Breast epithelium (tissue), 3 donors: Measurements from ENCODE around the gene CRYBG3.

ENCODE experiments used
- CTCF ChIP-seq, 3 donors: fragments of 450-650 bp; IDR thresholded peaks; one replicate each; pipeline ENCODE4 v1.5.1; 2016 to 2017; ENCODE audit warnings: antibody characterized with exemption in 3 of 3, mild to moderate bottlenecking in 3 of 3, moderate library complexity in 3 of 3
- POLR2A ChIP-seq: fragments of 450-650 bp; IDR thresholded peaks from one replicate; pipeline ENCODE4 v1.6.1; 2016; ENCODE audit warnings: antibody characterized with exemption, mild to moderate bottlenecking, moderate library complexity
- POLR2AphosphoS5 ChIP-seq, 3 donors: sonication (generic); formaldehyde crosslinking; IDR thresholded peaks; one replicate each; pipeline ENCODE4 v1.6.1; 2017; ENCODE audit warnings: antibody characterized with exemption in 3 of 3

- TF ChIP-seq CTCF (IDR thresholded peaks at IDR 0.05) (no peak), POLR2AphosphoS5 (IDR thresholded peaks at IDR 0.05) (no peak), POLR2A (no peak)
These were observed 168.9 kb downstream of the CRYBG3 start for GRCh38 chr3:97990624-97991292.
